T-helper 1 cell treated with Interleukin-12 subunit alpha and Interleukin-12 subunit beta and Interleukin-4 antibody, amounts not matched to agents 30 ng/mL and 1 ng/mL, for 36 hours (primary cell): Measurements from ENCODE around the gene USP5. TPM values are rescaled to one million over a fixed set of nuclear protein-coding genes. Genes with fewer than 3 reads are reported as not detected.
"Not testable (repeated sequence)": the region's sequence is repeated elsewhere in the genome, so short reads cannot be mapped to it uniquely, and the experiment has no call there.

Experiments
- intact Hi-C: fragments of 100-400 bp; cut with micrococcal nuclease; formaldehyde crosslinking; loops from one replicate; pipeline ENCODE4 v1.15.1; 2024
- total RNA-seq: library from RNA; stranded (reverse); gene quantifications from 2 replicates; pipeline ENCODE4 v1.2.3, GENCODE V29; 2022

The USP5 gene
- total RNA-seq, 1 donor from 2014 or later = 115 TPM

DNA sequence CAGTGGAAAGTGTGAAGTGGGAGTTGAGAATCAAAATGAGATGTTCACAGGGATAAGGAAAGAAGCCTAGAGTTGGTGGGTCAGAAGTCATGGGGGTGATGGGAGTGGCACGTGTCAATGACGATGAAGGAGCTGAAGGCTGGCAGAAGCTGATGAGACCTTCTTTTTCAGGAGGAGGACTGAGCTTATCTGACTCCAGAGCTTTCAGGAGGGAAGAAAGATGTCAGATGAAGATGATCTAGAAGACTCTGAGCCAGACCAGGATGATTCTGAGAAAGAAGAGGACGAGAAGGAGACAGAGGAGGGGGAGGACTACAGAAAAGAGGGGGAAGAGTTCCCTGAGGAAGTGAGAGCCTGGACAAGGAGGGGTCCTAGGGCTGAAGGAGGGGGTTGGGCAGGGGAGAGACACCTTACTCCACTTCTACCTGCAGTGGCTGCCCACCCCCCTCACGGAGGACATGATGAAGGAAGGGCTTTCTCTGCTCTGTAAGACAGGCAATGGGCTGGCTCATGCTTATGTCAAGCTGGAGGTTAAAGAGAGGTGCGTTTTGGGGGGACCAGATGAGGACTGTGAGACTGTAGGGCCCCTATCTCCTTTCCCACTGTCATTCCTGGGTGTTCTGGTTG is 53.6 kb downstream of the USP5 start:
- intact Hi-C loops = loop anchor here (2.0 kb wide), 1 partner anchor 1337 kb away; no protein-coding TSS in a partner anchor

DNA sequence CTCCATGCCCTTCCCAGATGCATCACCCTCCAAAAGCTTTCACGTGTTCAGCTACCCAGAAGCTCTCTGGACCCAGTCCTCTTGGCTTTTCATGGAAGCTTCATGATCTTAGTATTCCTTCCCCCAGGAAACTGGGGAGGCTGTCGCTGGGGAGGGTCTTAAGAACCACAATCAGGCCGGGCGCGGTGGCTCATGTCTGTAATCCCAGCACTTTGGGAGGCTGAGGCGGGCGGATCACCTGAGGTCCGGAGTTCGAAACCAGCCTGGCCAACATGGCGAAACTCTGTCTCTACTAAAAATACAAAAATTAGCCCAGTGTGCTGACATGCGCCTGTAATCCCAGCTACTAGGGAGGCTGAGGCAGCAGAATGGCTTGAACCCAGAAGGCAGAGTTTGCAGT is 56.2 kb downstream of the USP5 start:
- intact Hi-C loops = not testable (repeated sequence)

DNA sequence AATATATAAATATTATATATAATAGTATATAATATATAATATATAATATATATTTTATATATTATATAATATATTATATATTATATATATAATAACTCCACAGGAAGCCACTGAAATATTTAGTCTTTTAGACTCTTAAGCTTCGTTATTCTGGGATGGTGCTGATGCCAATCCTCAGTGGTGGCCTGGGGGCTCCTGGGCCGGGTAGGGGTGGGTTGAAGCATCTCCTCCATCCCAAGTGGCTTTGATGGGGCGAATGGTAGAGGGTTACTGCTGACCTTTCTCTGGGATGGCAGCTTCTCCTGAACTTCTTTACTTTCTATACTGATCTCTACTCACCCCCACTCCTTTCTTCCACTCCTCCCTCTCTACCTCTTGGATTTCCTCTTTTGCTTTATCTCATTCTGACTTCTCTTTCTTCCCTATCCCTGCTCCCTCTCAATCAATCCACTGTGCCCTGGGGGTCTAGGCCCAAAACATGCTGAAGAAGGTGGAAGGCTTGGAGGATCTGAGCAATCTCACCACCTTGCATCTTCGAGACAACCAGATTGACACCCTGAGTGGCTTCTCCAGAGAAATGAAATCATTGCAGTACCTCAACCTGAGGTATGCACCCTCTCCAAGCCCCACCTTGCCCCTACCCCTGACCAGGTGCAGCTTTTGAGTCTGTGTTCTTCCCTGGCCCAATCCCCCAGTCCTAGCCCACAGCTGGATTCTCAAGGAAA is 57.6 kb downstream of the USP5 start:
- intact Hi-C loops = no loop called here

DNA sequence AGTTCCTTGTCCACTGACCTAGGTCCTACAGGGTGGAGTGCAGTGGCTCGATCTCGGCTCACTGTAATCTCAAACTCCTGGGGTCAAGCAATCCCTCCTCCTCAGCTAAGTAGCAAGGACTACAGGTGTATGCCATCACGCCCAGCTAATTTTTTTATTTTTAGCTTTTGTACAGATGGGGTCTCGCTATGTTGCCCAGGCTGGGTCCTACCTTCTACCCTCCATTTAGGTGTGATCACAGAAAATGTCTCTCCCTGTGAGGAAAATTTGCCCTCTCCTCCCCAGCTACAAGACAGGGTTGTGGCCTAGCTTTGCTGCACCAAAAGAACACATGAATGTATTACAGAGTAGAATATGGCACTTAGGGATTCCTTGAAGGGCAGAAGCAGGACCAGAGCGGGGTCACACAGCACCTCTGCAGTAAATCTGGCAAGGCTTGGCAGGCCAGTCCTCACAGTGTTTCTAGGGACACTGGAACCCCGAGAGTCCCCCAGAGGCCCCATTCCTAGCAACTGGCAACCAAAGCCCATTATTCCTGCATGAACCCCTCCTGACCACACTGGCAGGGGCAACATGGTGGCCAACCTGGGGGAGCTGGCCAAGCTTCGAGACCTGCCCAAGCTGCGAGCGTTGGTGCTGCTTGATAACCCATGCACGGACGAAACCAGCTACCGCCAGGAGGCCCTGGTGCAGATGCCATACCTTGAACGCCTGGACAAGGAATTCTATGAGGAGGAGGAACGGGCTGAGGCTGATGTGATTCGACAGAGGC is 60.4 kb downstream of the USP5 start:
- intact Hi-C loops = no loop called here

DNA sequence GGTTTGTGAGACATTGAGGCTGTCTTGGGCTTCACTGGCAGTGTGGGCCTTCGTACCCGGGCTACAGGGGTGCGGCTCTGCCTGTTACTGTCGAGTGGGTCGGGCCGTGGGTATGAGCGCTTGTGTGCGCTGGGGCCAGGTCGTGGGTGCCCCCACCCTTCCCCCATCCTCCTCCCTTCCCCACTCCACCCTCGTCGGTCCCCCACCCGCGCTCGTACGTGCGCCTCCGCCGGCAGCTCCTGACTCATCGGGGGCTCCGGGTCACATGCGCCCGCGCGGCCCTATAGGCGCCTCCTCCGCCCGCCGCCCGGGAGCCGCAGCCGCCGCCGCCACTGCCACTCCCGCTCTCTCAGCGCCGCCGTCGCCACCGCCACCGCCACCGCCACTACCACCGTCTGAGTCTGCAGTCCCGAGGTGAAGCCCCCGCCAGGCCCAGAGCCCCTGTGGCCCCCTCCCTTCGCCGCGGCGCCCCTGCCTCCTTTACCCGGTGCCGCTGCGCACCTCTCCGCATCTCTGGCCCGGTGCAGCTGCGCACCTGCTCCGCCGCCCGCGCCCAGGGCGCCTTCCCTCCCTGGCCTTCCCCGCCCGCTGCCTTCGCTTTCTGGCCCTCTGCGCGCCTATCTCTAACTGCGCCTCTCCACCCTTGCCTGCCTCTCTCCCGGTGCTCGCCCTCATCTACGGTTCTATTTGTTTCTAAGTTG is 62.4 kb downstream of the USP5 start, which contains the start of gene ENO2:
Gene ENO2 (plus strand): TSS at position 335 of the 701 bp plus-strand sequence. CDS start 1,253 bp downstream, outside the sequence.
- intact Hi-C loops = loop anchor here (1.0 to 2.0 kb wide), 5 partner anchors 10 to 62 kb away; partner anchors contain the start of genes LRRC23, SPSB2 and USP5

DNA sequence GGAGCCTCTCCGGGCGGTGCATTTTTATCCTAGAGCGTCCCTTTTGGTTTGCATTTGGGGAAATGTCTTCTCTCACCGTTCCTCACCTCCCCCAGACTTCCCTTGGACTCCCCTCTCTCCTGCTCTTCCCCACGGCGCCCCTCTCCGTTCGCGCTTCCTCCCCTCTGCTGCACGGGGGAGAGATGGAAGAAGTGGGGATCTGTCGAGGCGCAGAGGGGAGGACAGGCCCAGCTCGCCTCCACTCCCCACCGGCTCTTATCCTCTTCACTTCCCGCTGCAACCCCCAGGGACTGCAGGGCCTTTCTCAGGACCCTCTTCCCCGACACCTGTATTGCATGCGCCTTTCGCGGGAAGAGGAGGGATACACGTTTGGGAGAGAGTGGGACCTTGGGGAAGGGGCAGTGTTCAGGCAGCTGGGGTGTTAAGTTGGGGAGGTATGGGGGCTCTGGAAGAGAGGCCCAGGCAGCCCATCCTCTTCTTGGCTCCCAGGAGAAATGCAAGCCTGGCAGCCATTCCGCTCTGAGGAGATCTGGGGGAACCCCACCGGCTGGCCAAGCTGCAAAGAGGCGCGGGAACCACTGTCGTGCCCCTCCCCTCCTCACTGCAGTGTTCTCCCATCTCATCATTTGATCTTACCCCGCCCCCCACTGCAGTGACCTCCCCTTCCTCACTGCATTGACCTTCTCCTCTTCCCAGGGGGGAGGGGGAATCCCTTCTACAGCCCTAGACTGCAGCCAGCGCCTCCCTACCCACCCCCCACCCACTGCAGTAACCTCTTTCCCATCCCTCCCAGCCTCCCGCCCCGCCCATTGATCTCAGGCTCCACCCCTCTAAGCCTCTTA is 63.2 kb downstream of the USP5 start:
- intact Hi-C loops = loop anchor here (1.0 to 2.0 kb wide), 5 partner anchors 9 to 63 kb away; partner anchors contain the start of genes LRRC23, SPSB2 and USP5

DNA sequence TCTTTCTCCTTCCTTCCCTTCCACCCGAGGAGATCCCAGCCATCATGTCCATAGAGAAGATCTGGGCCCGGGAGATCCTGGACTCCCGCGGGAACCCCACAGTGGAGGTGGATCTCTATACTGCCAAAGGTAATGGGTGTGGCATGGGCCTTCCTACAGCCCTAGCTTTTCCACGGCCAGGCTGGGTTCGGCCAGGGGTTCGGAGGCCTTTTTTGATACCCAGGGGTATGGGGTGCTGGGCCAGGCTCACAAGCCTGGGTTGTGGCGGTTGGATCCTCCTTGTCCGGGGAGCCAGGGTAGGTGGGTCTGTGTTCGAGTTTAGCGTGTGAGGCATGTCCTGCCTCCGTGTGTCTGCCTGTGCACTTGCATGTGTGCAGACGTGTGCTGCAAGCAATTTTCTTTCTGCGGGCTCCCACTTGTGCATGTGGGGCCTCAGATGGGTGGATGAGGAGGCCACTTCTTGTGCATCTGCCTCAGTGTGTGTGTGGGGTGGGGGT is 63.9 kb downstream of the USP5 start:
- intact Hi-C loops = loop anchor here (2.0 kb wide), 1 partner anchor 43 kb away; the partner anchor contains the start of gene SPSB2

Other genes starting within 250 kb of the USP5 start
- gene CHD4, start 244.8 kb upstream of the USP5 start, total RNA-seq = 294 and 309 TPM in 2 replicates
- 4.6 and 5.7 TPM in 2 replicates for gene LPAR5, start 216.2 kb upstream of the USP5 start, total RNA-seq
- 1.0 and 1.5 TPM in 2 replicates for gene ACRBP, start 204.7 kb upstream of the USP5 start, total RNA-seq
- gene ING4, start 189.0 kb upstream of the USP5 start, total RNA-seq = 23.7 and 27.7 TPM in 2 replicates
- 86.9 and 89.9 TPM in 2 replicates for gene ZNF384, start 162.8 kb upstream of the USP5 start, total RNA-seq
- gene PIANP, start 151.3 kb upstream of the USP5 start, total RNA-seq = 0.22 and 0.49 TPM in 2 replicates
- gene COPS7A, start 128.1 kb upstream of the USP5 start, total RNA-seq = 29.5 and 30.6 TPM in 2 replicates
- gene MLF2, start 99.0 kb upstream of the USP5 start, total RNA-seq = 116 and 124 TPM in 2 replicates
- 125 and 129 TPM in 2 replicates for gene PTMS, start 85.8 kb upstream of the USP5 start, total RNA-seq
- 52.2 TPM in 2 replicates for gene LAG3, start 79.6 kb upstream of the USP5 start, total RNA-seq
- gene CD4, start 62.6 kb upstream of the USP5 start, total RNA-seq = 274 and 279 TPM in 2 replicates
- gene GPR162, start 30.3 kb upstream of the USP5 start, total RNA-seq = 0.17 and 0.29 TPM in 2 replicates
- gene P3H3, start 23.7 kb upstream of the USP5 start, total RNA-seq = 1.9 and 2.7 TPM in 2 replicates
- 0.47 and 1.5 TPM in 2 replicates for gene GNB3, start 11.2 kb upstream of the USP5 start, total RNA-seq
- gene CDCA3, start 864 bp upstream of the USP5 start, total RNA-seq = 51.7 and 64.4 TPM in 2 replicates
- 913 and 928 TPM in 2 replicates for gene TPI1, start 15.4 kb downstream of the USP5 start, total RNA-seq
- gene SPSB2, start 21.2 kb downstream of the USP5 start, total RNA-seq = 15.8 and 18.2 TPM in 2 replicates
- 5.7 and 6.9 TPM in 2 replicates for gene LRRC23, start 52.7 kb downstream of the USP5 start, total RNA-seq
- 126 and 128 TPM in 2 replicates for gene ENO2, start 62.4 kb downstream of the USP5 start, total RNA-seq
- 42.9 and 44.1 TPM in 2 replicates for gene ATN1, start 75.8 kb downstream of the USP5 start, total RNA-seq
- gene RNU7-1, start 91.7 kb downstream of the USP5 start, total RNA-seq = not detected in 2 replicates
- 126 and 140 TPM in 2 replicates for gene C12orf57, start 91.9 kb downstream of the USP5 start, total RNA-seq
- 189 and 193 TPM in 2 replicates for gene PTPN6, start 99.2 kb downstream of the USP5 start, total RNA-seq
- gene PHB2, start 118.5 kb downstream of the USP5 start, total RNA-seq = 208 and 209 TPM in 2 replicates
- 65.5 and 71.1 TPM in 2 replicates for gene EMG1, start 118.8 kb downstream of the USP5 start, total RNA-seq
- gene LPCAT3, start 166.3 kb downstream of the USP5 start, total RNA-seq = 37.4 and 40.3 TPM in 2 replicates
- 1.7 and 2.7 TPM in 2 replicates for gene C1S, start 208.6 kb downstream of the USP5 start, total RNA-seq
- gene C1R, start 240.3 kb downstream of the USP5 start, total RNA-seq = 3.1 and 3.3 TPM in 2 replicates